Activated CD4-positive, alpha-beta T cell treated with anti-CD3 and anti-CD28 coated beads for 48 hours (primary cell): ENCODE measurements around the gene ERH.

Experiments used
- DNase-seq: peaks from one replicate; pipeline ENCODE4 v3.0.0-alpha.2; 2020

The ERH gene

GRCh38 chr14:69355154-69355597 lies 42.9 kb downstream of the ERH start:
- no peak for DNase-seq

GRCh38 chr14:69354383-69355153 lies 43.5 kb downstream of the ERH start:
- DNase-seq = peak; percentile 86

- no peak for DNase-seq
Observed at GRCh38 chr14:69353168-69353567, 44.9 kb downstream of the ERH start.

- no peak for DNase-seq
Observed at GRCh38 chr14:69351911-69352310, 46.2 kb downstream of the ERH start.

GRCh38 chr14:69351385-69351784 lies 46.7 kb downstream of the ERH start:
- no peak for DNase-seq

- no peak for DNase-seq
Observed at GRCh38 chr14:69350892-69351291, 47.2 kb downstream of the ERH start.

- no peak for DNase-seq
Observed at GRCh38 chr14:69349091-69349777, 48.9 kb downstream of the ERH start.

- peak; percentile 26 for DNase-seq
Observed at GRCh38 chr14:69346710-69347109, 51.4 kb downstream of the ERH start.

- DNase-seq = no peak
Observed at GRCh38 chr14:69345402-69345801, 52.7 kb downstream of the ERH start.

GRCh38 chr14:69344171-69344570 lies 53.9 kb downstream of the ERH start:
- DNase-seq = no peak

GRCh38 chr14:69342928-69343525 lies 55.1 kb downstream of the ERH start:
- no peak for DNase-seq

GRCh38 chr14:69339426-69339825 lies 58.7 kb downstream of the ERH start:
- DNase-seq = no peak

- DNase-seq = no peak
Observed at GRCh38 chr14:69337984-69338383, 60.1 kb downstream of the ERH start.

- no peak for DNase-seq
Observed at GRCh38 chr14:69335371-69335771, 62.7 kb downstream of the ERH start.

- no peak for DNase-seq
Observed at GRCh38 chr14:69334576-69334975, 63.5 kb downstream of the ERH start.

- no peak for DNase-seq
Observed at GRCh38 chr14:69333791-69334337, 64.2 kb downstream of the ERH start.

- no peak for DNase-seq
Observed at GRCh38 chr14:69332782-69333395, 65.2 kb downstream of the ERH start.

- no peak for DNase-seq
Observed at GRCh38 chr14:69331206-69331605, 66.9 kb downstream of the ERH start.
